Measurements from ENCODE around the gene CFAP20DC. TPM values are rescaled to one million over a fixed set of nuclear protein-coding genes. Genes with fewer than 3 reads are reported as not detected.

Gene CFAP20DC
- total RNA-seq, 1 experiment from 2014 or later: 2.9 TPM

GRCh38 chr3:58888087-58888486 lies 161.7 kb downstream of the CFAP20DC start:
- POLR2A ChIA-PET: no interaction called here
- Histone ChIP-seq H3K9me3 (ENCODE audit: control insufficient read depth in 1 of 2, insufficient read depth in 1 of 2, low read depth in 1 of 2, low read length in 2 of 2) (no peaks in the 10 kb centered on the region), H3K9ac (ENCODE audit: low read length) (no peak overlapping the region), H3K4me3 (replicated peaks in 1 of 2; ENCODE audit: low read depth in 1 of 2, low read length in 2 of 2) (no peak overlapping the region), H3K27ac (ENCODE audit: low read depth, low read length) (no peak overlapping the region), H3K4me1 (ENCODE audit: control insufficient read depth in 1 of 2, insufficient read depth in 2 of 2, low read length in 2 of 2) (no peaks in the 10 kb centered on the region), H2AFZ (ENCODE audit: low read depth, low read length, poor library complexity, severe bottlenecking) (no peak overlapping the region), H3K27me3 (ENCODE audit: insufficient read depth, low read length) (no peaks in the 10 kb centered on the region), H3K4me2 (ENCODE audit: low read length) (no peak overlapping the region), H3K9me2 (ENCODE audit: insufficient read depth) (no peaks in the 10 kb centered on the region), H3K36me3 (ENCODE audit: control insufficient read depth in 1 of 2, insufficient read depth in 2 of 2, low read length in 2 of 2) (no peaks in the 10 kb centered on the region), H4K20me1 (ENCODE audit: insufficient read depth) (no peaks in the 10 kb centered on the region), H3K79me2 (ENCODE audit: insufficient read depth, low read length) (no peaks in the 10 kb centered on the region)
- RAD21 ChIA-PET (ENCODE audit: low non-redundant PET in 1 of 2, low total read pairs in 2 of 2, uncharacterized antibody in 2 of 2, unreplicated experiment in 2 of 2): no interaction called here
- TF ChIP-seq EZH2phosphoT487 (IDR thresholded peaks at IDR 0.05; ENCODE audit: borderline replicate concordance): no peak
- TF ChIP-seq POLR2A (IDR thresholded peaks at IDR 0.05; ENCODE audit: borderline replicate concordance, extremely low read depth, insufficient read depth, insufficient read length): no peak
- TF ChIP-seq MAX (IDR thresholded peaks at IDR 0.05): no peak
- TF ChIP-seq SIN3A (IDR thresholded peaks at IDR 0.05; ENCODE audit: low read depth): no peak
- TF ChIP-seq CEBPB (IDR thresholded peaks at IDR 0.05; ENCODE audit: low read depth): no peak
- no peak for TF ChIP-seq RAD21 (IDR thresholded peaks at IDR 0.05; ENCODE audit: low read depth)
- TF ChIP-seq SP1 (IDR thresholded peaks at IDR 0.05; ENCODE audit: low read depth): no peak
- no peak for TF ChIP-seq TCF7L2 (IDR thresholded peaks at IDR 0.05; ENCODE audit: borderline replicate concordance, extremely low read depth, insufficient read depth, insufficient read length)
- no peak for TF ChIP-seq ZFX (IDR thresholded peaks at IDR 0.05)
- no peak for TF ChIP-seq FOSL1 (IDR thresholded peaks at IDR 0.05; ENCODE audit: low read depth)
- TF ChIP-seq JUND (IDR thresholded peaks at IDR 0.05): no peak
- no peak for TF ChIP-seq ELF1 (IDR thresholded peaks at IDR 0.05; ENCODE audit: borderline replicate concordance, low read depth)
- no peak for TF ChIP-seq ATF3 (IDR thresholded peaks at IDR 0.05)
- TF ChIP-seq POLR2AphosphoS5 (IDR thresholded peaks at IDR 0.05; ENCODE audit: low read depth, low read length): no peak
- TF ChIP-seq ZBTB33 (IDR thresholded peaks at IDR 0.05; ENCODE audit: extremely low read depth, insufficient replicate concordance, low read length): no peak
- no peak for TF ChIP-seq CTCF (IDR thresholded peaks at IDR 0.05 in 2 of 3, conservative IDR thresholded peaks at IDR 0.05 in 1 of 3; ENCODE audit: borderline replicate concordance in 1 of 3, insufficient read depth in 1 of 3, low read depth in 2 of 3, low read length in 2 of 3)
- TF ChIP-seq SRF (IDR thresholded peaks at IDR 0.05; ENCODE audit: low read depth): no peak
- no peak for TF ChIP-seq REST (IDR thresholded peaks at IDR 0.05; ENCODE audit: low read depth)
- TF ChIP-seq EZH2 (IDR thresholded peaks at IDR 0.05): no peak
- no peak for DNase-seq (ENCODE audit: low read depth, low spot score)
- BruUV-seq (replicated peaks): no TSS peak
- CTCF ChIA-PET: interaction anchor here (1.5 kb wide), 1 partner anchor 165 kb away, joined by 3 read pairs; no protein-coding TSS in a partner anchor
- intact Hi-C loops (cut with micrococcal nuclease): no loop called here
- ATAC-seq: no peak

Measured in HCT116 (cell line).